SK-N-SH treated with all-trans-retinoic acid at 6 μM for 48 hours (cell line): ENCODE measurements around the gene ARHGEF4.

Experiments used
- ATAC-seq: fragments of 200-7000 bp; cut with Tn5 transposase; 3 replicates; pipeline ENCODE4 v1.9.1; 2020; ENCODE audit warnings: mild to moderate bottlenecking, moderate library complexity
- ARNTL ChIP-seq: fragments of 450-650 bp; formaldehyde crosslinking; IDR thresholded peaks from 2 replicates; pipeline ENCODE4 v1.5.0; 2020; ENCODE audit warnings: low read depth, mild to moderate bottlenecking, moderate library complexity, borderline replicate concordance
- BACH2 ChIP-seq: fragments of 250-450 bp; sonication (Bioruptor Pico); IDR thresholded peaks from 2 replicates; pipeline ENCODE4 v1.9.0; 2021; ENCODE audit warnings: mild to moderate bottlenecking, borderline replicate concordance
- CSDC2 ChIP-seq: fragments of 250-450 bp; sonication (Bioruptor Pico); IDR thresholded peaks from 2 replicates; pipeline ENCODE4 v1.5.0; 2020; ENCODE audit warnings: mild to moderate bottlenecking, moderate library complexity
- ESRRG ChIP-seq: fragments of 250-450 bp; sonication (Bioruptor Pico); IDR thresholded peaks from 2 replicates; pipeline ENCODE4 v1.6.1; 2021; ENCODE audit warnings: mild to moderate bottlenecking
- GLIS3 ChIP-seq: fragments of 250-450 bp; sonication (Bioruptor Pico); IDR thresholded peaks from 2 replicates; pipeline ENCODE4 v1.5.0; 2020; ENCODE audit warnings: mild to moderate bottlenecking, moderate library complexity
- OSR1 ChIP-seq: fragments of 250-450 bp; sonication (Bioruptor Pico); IDR thresholded peaks from 2 replicates; pipeline ENCODE4 v1.8.0; 2022; ENCODE audit warnings: moderate library complexity, mild to moderate bottlenecking, inconsistent platforms
- PPARA ChIP-seq: fragments of 250-450 bp; sonication (Bioruptor Pico); IDR thresholded peaks from 2 replicates; pipeline ENCODE4 v1.5.0; 2020; ENCODE audit warnings: mild to moderate bottlenecking, borderline replicate concordance
- RARB ChIP-seq: fragments of 250-450 bp; sonication (Bioruptor Pico); IDR thresholded peaks from 2 replicates; pipeline ENCODE4 v1.8.0; 2021; ENCODE audit warnings: mild to moderate bottlenecking, moderate library complexity
- SNAI2 ChIP-seq: fragments of 250-450 bp; sonication (Bioruptor Pico); IDR thresholded peaks from 2 replicates; pipeline ENCODE4 v1.5.0; 2020; ENCODE audit warnings: mild to moderate bottlenecking, moderate library complexity
- TCF4 ChIP-seq: fragments of 250-450 bp; sonication (Bioruptor Pico); IDR thresholded peaks from 2 replicates; pipeline ENCODE4 v1.8.0; 2021; ENCODE audit warnings: mild to moderate bottlenecking, moderate library complexity, borderline replicate concordance
- ZC3H10 ChIP-seq: fragments of 250-450 bp; sonication (Bioruptor Pico); IDR thresholded peaks from 2 replicates; pipeline ENCODE4 v1.5.1; 2021; ENCODE audit warnings: mild to moderate bottlenecking, moderate library complexity
- ZFP3 ChIP-seq: fragments of 250-450 bp; sonication (Bioruptor Pico); IDR thresholded peaks from 2 replicates; pipeline ENCODE4 v1.5.0; 2020; ENCODE audit warnings: mild to moderate bottlenecking, moderate library complexity
- ZFP30 ChIP-seq: fragments of 450-650 bp; formaldehyde crosslinking; IDR thresholded peaks from 2 replicates; pipeline ENCODE4 v1.5.0; 2022; ENCODE audit warnings: mild to moderate bottlenecking, moderate library complexity
- ZNF565 ChIP-seq: fragments of 450-650 bp; formaldehyde crosslinking; conservative IDR thresholded peaks from 2 replicates; pipeline ENCODE4 v1.5.0; 2020; ENCODE audit warnings: low read depth, mild to moderate bottlenecking, moderate library complexity
- ZNF70 ChIP-seq: fragments of 450-650 bp; formaldehyde crosslinking; IDR thresholded peaks from 2 replicates; pipeline ENCODE4 v1.5.0; 2020; ENCODE audit warnings: mild to moderate bottlenecking, moderate library complexity
- ZNF8 ChIP-seq: fragments of 450-650 bp; formaldehyde crosslinking; IDR thresholded peaks from 2 replicates; pipeline ENCODE4 v1.5.0; 2020; ENCODE audit warnings: mild to moderate bottlenecking, moderate library complexity
- TF ChIP-seq, protein P1 (sequence below): fragments of 250-450 bp; sonication (Bioruptor Pico); IDR thresholded peaks from 2 replicates; pipeline ENCODE4 v1.5.0; 2020; ENCODE audit warnings: mild to moderate bottlenecking, moderate library complexity

ARHGEF4 gene

GRCh38 chr2:131041402-131042147, 204.9 kb downstream of the ARHGEF4 start:
- no peak for TF ChIP-seq ZNF8 (CRISPR knock-in tag)
- no peak for TF ChIP-seq SNAI2 (CRISPR knock-in tag)
- no peak for TF ChIP-seq ESRRG (CRISPR knock-in tag)
- no peak for TF ChIP-seq BACH2 (CRISPR knock-in tag)
- no peak for TF ChIP-seq ARNTL (CRISPR knock-in tag)
- no peak for TF ChIP-seq ZFP3 (CRISPR knock-in tag)
- no peak for TF ChIP-seq CSDC2 (CRISPR knock-in tag)
- TF ChIP-seq RARB, result no peak
- TF ChIP-seq, protein P1, sequence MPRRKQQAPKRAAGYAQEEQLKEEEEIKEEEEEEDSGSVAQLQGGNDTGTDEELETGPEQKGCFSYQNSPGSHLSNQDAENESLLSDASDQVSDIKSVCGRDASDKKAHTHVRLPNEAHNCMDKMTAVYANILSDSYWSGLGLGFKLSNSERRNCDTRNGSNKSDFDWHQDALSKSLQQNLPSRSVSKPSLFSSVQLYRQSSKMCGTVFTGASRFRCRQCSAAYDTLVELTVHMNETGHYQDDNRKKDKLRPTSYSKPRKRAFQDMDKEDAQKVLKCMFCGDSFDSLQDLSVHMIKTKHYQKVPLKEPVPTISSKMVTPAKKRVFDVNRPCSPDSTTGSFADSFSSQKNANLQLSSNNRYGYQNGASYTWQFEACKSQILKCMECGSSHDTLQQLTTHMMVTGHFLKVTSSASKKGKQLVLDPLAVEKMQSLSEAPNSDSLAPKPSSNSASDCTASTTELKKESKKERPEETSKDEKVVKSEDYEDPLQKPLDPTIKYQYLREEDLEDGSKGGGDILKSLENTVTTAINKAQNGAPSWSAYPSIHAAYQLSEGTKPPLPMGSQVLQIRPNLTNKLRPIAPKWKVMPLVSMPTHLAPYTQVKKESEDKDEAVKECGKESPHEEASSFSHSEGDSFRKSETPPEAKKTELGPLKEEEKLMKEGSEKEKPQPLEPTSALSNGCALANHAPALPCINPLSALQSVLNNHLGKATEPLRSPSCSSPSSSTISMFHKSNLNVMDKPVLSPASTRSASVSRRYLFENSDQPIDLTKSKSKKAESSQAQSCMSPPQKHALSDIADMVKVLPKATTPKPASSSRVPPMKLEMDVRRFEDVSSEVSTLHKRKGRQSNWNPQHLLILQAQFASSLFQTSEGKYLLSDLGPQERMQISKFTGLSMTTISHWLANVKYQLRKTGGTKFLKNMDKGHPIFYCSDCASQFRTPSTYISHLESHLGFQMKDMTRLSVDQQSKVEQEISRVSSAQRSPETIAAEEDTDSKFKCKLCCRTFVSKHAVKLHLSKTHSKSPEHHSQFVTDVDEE (CRISPR knock-in tag), result no peak
- TF ChIP-seq ZNF565 (CRISPR knock-in tag), result no peak
- ATAC-seq, result no peak

DNA sequence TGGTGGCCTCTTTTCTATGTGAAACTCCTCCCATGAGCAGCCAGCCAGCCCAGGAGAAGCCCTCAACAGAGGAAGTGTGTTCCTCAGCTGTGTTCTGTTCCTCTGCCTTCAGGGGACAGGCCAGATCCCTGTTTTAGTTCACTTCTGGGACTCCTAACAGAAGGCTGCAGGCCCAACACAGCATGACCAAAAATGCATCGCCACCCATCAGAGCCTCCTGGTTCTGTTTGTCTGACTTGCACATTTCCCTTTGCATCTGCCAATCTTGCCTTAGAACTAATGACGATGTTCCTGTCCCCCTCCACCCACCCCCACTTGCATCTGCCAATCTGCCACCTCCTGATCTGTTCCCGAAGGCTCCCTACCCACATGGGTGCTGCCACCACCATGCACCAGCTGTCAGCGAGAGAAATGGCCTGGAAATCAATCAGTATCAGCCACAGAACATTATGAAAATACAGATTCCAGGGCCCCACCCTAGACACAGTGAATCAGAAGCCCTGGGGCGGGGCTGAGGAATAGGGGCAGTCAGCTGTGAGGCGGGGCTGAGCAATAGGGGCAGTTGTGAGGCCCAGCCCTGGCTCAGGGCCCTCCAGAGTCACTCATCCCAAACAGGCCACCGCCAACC, 205.5 kb downstream of the ARHGEF4 start:
- no peak for TF ChIP-seq GLIS3 (CRISPR knock-in tag)
- no peak for TF ChIP-seq OSR1 (CRISPR knock-in tag)
- TF ChIP-seq SNAI2 (CRISPR knock-in tag), result no peak
- TF ChIP-seq CSDC2 (CRISPR knock-in tag), result no peak
- TF ChIP-seq ZNF8 (CRISPR knock-in tag), result no peak
- TF ChIP-seq, protein P1 (CRISPR knock-in tag), result no peak
- TF ChIP-seq ESRRG (CRISPR knock-in tag), result no peak
- no peak for TF ChIP-seq ZC3H10
- TF ChIP-seq RARB, result no peak
- no peak for TF ChIP-seq TCF4 (CRISPR knock-in tag)
- ATAC-seq, result no peak

DNA sequence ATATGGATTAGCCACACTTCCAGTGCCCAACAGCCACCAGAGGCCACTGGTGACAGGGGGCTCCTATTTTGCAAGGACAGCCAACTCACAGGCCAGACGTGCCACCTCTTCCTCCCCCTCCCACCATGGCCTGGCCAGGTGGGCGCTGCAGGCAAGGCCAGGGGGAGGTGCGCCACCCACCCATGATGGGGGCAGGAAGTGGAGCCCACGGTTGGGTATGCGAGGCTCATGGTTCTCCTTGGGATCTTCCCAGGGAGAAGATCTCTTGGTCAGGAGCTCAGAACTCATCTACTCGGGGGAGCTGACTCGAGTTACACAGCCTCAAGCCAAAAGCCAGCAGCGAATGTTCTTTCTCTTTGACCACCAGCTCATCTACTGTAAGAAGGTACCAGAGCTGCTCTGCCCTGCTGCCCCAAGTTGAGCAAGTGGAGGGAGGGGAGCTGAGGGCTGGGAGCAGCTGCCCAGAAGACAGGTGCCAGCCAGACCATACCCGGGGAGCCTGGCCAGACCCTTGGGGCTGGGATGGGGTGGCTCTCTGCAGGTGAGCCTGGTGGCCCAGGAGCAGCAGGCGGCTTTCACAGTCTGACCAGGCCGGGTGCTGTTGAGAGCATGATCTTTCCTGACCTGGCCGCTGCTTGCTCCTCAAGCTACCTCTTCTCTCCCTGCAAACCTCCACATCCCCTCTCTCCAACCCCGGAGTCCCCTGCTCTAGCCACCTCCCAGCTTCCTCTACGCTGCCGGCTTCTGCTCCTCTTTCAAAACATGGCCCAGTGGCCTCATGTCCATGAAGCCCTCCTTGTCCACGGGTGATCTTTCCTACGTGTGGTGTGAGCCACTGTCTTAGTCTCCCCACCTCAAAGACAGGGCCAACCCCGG, 206.7 kb downstream of the ARHGEF4 start:
- no peak for TF ChIP-seq ARNTL (CRISPR knock-in tag)
- no peak for TF ChIP-seq ESRRG (CRISPR knock-in tag)
- no peak for TF ChIP-seq PPARA
- no peak for TF ChIP-seq SNAI2 (CRISPR knock-in tag)
- TF ChIP-seq, protein P1 (CRISPR knock-in tag), result no peak
- no peak for TF ChIP-seq BACH2 (CRISPR knock-in tag)
- no peak for TF ChIP-seq ZNF70 (CRISPR knock-in tag)
- TF ChIP-seq ZNF8 (CRISPR knock-in tag), result no peak
- TF ChIP-seq ZNF565 (CRISPR knock-in tag), result no peak
- no peak for TF ChIP-seq ZFP30
- no peak for TF ChIP-seq TCF4 (CRISPR knock-in tag)
- TF ChIP-seq GLIS3 (CRISPR knock-in tag), result no peak
- ATAC-seq, result no peak
